Measurements from ENCODE around the gene DSCAM. TPM values are rescaled to one million over a fixed set of nuclear protein-coding genes. Genes with fewer than 3 reads are reported as not detected.

The DSCAM gene
- total RNA-seq, 4 donors from 2014 or later: under 0.01 to 0.44 TPM; not detected in 2

DNA sequence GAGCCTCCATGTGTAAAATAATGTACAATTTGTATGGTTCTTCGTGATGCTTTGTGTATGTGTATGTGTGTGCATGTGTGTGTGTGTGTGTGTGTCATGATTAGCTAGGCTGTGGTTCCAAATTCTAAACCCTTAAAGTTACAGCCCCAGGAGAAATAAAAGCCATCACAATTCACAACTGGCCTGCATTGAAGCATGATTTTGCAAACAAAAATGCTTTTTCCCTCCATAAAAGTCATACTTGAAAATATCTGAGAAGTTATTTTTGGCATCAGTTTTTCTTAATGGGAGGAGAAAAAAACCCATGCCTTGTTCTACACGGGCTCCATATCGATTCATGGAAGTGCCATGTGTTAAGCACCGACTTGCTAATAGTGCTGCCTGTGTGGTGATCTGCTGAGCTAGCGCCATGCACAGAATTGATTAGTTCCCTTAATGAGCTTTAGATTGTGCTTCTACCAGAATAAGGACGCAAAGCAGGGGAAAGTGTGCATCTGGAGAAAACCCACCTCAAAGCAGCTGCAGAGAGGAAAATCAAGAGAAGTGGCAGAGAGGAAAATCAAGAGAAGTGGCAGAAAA, 207.3 kb downstream of the DSCAM start:
- H3K27ac ChIP-seq: no peak overlapping the region
- no peak for TF ChIP-seq POLR2A (IDR thresholded peaks at IDR 0.05)
- no peak for TF ChIP-seq EP300 (IDR thresholded peaks at IDR 0.05)
- TF ChIP-seq, protein P1, sequence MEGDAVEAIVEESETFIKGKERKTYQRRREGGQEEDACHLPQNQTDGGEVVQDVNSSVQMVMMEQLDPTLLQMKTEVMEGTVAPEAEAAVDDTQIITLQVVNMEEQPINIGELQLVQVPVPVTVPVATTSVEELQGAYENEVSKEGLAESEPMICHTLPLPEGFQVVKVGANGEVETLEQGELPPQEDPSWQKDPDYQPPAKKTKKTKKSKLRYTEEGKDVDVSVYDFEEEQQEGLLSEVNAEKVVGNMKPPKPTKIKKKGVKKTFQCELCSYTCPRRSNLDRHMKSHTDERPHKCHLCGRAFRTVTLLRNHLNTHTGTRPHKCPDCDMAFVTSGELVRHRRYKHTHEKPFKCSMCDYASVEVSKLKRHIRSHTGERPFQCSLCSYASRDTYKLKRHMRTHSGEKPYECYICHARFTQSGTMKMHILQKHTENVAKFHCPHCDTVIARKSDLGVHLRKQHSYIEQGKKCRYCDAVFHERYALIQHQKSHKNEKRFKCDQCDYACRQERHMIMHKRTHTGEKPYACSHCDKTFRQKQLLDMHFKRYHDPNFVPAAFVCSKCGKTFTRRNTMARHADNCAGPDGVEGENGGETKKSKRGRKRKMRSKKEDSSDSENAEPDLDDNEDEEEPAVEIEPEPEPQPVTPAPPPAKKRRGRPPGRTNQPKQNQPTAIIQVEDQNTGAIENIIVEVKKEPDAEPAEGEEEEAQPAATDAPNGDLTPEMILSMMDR (IDR thresholded peaks at IDR 0.05): no peak
- WGBS, 2 donors: 35 to 46% methylated on average over 6 of the region's 6 CpGs
- no peaks in the 10 kb centered on the region for H3K36me3 ChIP-seq
- H3K4me3 ChIP-seq: no peak overlapping the region
- no peak for DNase-seq (ENCODE audit: low spot score in 2 of 2)
- peaks cover 0 to 6% (median 0%) of the 10 kb centered on the region in 4 donors for H3K9me3 ChIP-seq
- H3K4me1 ChIP-seq: no peaks in the 10 kb centered on the region
- H3K27me3 ChIP-seq: no peaks in the 10 kb centered on the region

DNA sequence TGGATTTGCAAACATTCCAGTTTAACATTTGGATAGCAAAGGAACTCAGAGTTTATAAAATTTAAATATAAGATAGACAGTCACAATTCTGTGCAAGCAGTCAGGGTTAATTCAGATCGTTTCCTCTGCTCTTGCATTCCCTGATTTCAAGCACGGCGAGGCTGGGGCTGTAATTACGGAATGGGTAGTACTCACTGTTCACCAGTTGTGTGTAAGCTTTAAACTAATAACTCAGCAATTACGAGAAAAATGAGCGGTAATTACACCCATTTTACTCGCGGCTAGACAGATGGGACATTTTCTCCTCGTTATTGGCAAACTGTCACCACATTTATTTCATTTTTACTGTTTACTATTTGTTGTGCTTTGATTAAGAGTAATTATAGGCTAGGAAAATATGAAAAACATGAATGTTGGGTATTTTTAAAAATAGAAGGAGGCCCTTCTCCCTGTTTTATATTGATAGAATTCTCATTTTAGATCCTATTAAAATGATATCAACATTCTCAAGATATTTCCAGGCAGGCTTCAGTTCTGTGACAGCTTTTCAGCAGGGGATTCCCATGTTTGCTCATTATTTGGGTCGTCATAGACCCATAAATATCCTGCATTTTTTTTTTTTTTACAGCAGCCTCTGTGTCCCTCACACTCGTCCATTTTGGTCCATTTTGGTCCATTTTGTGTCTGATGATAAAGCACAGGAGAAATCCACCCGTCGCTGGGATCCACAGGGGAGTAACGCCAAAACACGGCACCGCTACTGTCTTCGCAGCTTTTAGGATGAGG, 208.3 kb downstream of the DSCAM start:
- Histone ChIP-seq H3K27me3 (no peaks in the 10 kb centered on the region), H3K9me3 (no peaks in the 10 kb centered on the region), H3K27ac (no peak overlapping the region), H3K36me3 (no peaks in the 10 kb centered on the region), H3K4me1 (no peaks in the 10 kb centered on the region), H3K4me3 (no peak overlapping the region)
- DNase-seq (ENCODE audit: low spot score in 2 of 2): no peak
- TF ChIP-seq, protein P1 (IDR thresholded peaks at IDR 0.05): no peak
- TF ChIP-seq POLR2A (IDR thresholded peaks at IDR 0.05) (no peak), EP300 (IDR thresholded peaks at IDR 0.05) (no peak)
- 58 to 71% methylated on average over 17 of the region's 17 CpGs for WGBS, 2 donors

DNA sequence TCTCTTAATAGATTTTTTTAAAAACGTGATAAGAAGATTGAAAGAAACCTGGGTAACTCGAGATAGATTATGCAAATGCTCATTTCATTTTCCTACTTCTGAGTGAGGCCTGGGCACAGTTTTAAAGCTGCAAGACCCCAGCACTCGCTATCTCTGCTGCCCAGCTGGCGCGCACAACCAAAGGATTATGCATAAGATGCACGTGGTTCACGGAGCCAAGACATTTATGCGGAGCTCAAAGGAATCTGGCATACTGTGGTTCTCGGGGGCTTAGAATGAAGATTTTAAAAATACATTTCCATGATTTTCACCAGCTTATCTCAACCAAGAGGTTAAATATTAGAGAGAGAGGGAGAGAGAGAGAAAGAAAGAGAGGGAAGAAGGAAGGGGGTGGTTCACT, 210.9 kb downstream of the DSCAM start:
- H3K4me1 ChIP-seq: no peaks in the 10 kb centered on the region
- H3K27me3 ChIP-seq: no peaks in the 10 kb centered on the region
- no peaks in the 10 kb centered on the region for H3K36me3 ChIP-seq
- H3K9me3 ChIP-seq: no peaks in the 10 kb centered on the region
- no peak overlapping the region for H3K4me3 ChIP-seq
- TF ChIP-seq, protein P1 (IDR thresholded peaks at IDR 0.05): no peak
- TF ChIP-seq EP300 (IDR thresholded peaks at IDR 0.05) (no peak), POLR2A (IDR thresholded peaks at IDR 0.05) (no peak)
- 76 to 81% methylated on average over 9 of the region's 9 CpGs for WGBS, 2 donors
- DNase-seq (ENCODE audit: low spot score in 2 of 2): no peak
- H3K27ac ChIP-seq: no peak overlapping the region

DNA sequence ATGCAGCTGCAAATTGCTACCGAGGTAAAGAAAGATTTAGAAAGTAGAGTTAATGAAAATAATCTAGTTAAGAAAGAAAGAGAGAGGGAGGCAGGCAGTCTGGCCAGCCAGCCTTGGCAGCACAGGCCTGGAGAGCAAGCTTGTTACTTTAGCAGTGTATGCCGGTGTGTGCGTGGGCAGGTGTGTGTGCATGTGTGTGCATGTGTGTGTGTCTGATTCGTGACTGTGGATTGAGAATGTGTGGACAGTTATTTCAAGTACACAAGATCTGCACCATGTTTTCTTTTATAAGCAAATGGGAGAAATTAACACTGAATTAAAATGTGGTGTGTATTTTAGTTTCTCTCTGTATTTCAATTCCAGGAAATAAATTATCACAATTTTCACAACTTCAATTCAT, 211.6 kb downstream of the DSCAM start:
- no peak overlapping the region for H3K27ac ChIP-seq
- no peaks in the 10 kb centered on the region for H3K27me3 ChIP-seq
- 75 to 78% methylated on average over 4 of the region's 4 CpGs for WGBS, 2 donors
- TF ChIP-seq, protein P1 (IDR thresholded peaks at IDR 0.05): no peak
- TF ChIP-seq EP300 (IDR thresholded peaks at IDR 0.05) (no peak), POLR2A (IDR thresholded peaks at IDR 0.05) (no peak)
- DNase-seq (ENCODE audit: low spot score in 2 of 2): no peak
- no peaks in the 10 kb centered on the region for H3K4me1 ChIP-seq
- H3K9me3 ChIP-seq: no peaks in the 10 kb centered on the region
- no peak overlapping the region for H3K4me3 ChIP-seq
- no peaks in the 10 kb centered on the region for H3K36me3 ChIP-seq

DNA sequence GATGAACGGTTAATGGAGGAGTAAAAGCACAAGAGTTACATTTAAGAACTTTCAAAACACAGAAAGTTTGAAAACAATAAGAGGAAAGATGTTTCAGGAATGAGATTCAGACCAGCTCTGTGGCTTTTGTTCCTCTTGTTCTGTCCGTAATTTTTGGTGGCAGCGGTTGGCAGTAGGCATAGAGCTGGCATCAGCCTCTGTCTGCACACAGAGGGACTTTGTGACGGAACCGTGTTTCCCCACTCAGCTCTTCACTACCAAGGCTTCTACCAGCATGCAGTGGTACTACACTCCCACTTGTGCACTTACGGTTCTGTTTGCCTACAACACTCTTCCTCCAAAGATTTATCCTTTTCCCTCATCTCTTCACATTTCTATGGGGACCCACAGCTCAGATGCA, 212.8 kb downstream of the DSCAM start:
- Histone ChIP-seq H3K36me3 (no peaks in the 10 kb centered on the region), H3K9me3 (no peaks in the 10 kb centered on the region), H3K4me3 (no peak overlapping the region), H3K27ac (no peak overlapping the region), H3K4me1 (no peaks in the 10 kb centered on the region), H3K27me3 (no peaks in the 10 kb centered on the region)
- no peak for DNase-seq (ENCODE audit: low spot score in 2 of 2)
- TF ChIP-seq EP300 (IDR thresholded peaks at IDR 0.05) (no peak), POLR2A (IDR thresholded peaks at IDR 0.05) (no peak)
- TF ChIP-seq, protein P1 (IDR thresholded peaks at IDR 0.05): no peak
- WGBS, 2 donors: 65 to 68% methylated on average over 6 of the region's 6 CpGs
